Type B pancreatic cell (in vitro differentiated cells): ENCODE results near the gene MEGF11. TPM values are rescaled to one million over a fixed set of nuclear protein-coding genes. Genes with fewer than 3 reads are reported as not detected.

Experiments used
- DNase-seq: peaks from one replicate; pipeline ENCODE4 v3.0.0; 2021; ENCODE audit warnings: mixed read lengths; ENCODE audit not compliant: unreplicated experiment; ENCODE audit errors: extremely low spot score
- H3K27ac Mint-ChIP-seq: 2 replicates; pipeline ENCODE4 v1.8.0; 2021; ENCODE audit warnings: mild to moderate bottlenecking, mixed read lengths
- H3K27me3 Mint-ChIP-seq: 2 replicates; pipeline ENCODE4 v1.8.0; 2021; ENCODE audit warnings: mixed read lengths
- H3K36me3 Mint-ChIP-seq: 2 replicates; pipeline ENCODE4 v1.8.0; 2021; ENCODE audit warnings: mixed read lengths
- H3K4me1 Mint-ChIP-seq: one replicate; pipeline ENCODE4 v1.8.0; 2021; ENCODE audit warnings: mixed read lengths; ENCODE audit not compliant: unreplicated experiment
- H3K4me3 Mint-ChIP-seq: 2 replicates; pipeline ENCODE4 v1.8.0; 2021; ENCODE audit warnings: mild to moderate bottlenecking, mixed read lengths
- H3K9me3 Mint-ChIP-seq: 2 replicates; pipeline ENCODE4 v1.8.0; 2021; ENCODE audit warnings: mixed read lengths
- total RNA-seq: library from RNA; stranded (reverse); gene quantifications from 2 replicates; pipeline ENCODE4 v1.2.1, GENCODE V29; 2021; ENCODE audit warnings: low replicate concordance
- TF ChIP-seq, protein P1 (sequence below): fragments of 200-600 bp; sonication (generic); conservative IDR thresholded peaks from 2 replicates; pipeline ENCODE4 v1.5.0; 2021; ENCODE audit warnings: antibody characterized with exemption, mild to moderate bottlenecking

Gene MEGF11
- total RNA-seq, 1 donor from 2014 or later: 3.3 TPM

DNA sequence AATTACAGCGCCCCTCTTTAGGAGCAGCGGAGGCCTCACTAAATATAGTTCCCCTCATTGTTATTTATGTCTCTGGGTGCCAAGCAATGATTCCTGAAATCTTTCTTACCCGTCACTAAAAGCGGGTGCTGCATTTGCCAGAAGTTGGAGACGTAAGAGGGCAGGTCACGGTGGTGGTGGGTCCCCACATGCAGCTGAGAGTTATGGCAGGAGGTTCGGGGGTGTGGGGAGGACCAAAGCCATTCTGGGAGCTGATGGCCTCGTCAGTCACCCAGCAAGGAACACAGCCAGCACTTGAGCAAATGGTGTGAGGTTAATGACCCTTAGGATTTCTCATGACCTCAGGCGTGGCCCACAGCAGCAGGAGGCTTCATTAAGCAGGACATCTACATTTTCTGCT lies 255.1 kb downstream of the MEGF11 start:
- Mint-ChIP-seq H3K36me3 (no peaks in the 10 kb centered on the region), H3K9me3 (no peaks in the 10 kb centered on the region), H3K27ac (no peak overlapping the region), H3K4me1 (peaks cover 3% of the 10 kb centered on the region), H3K27me3 (peaks cover 51% of the 10 kb centered on the region), H3K4me3 (no peak overlapping the region)
- TF ChIP-seq, protein P1, sequence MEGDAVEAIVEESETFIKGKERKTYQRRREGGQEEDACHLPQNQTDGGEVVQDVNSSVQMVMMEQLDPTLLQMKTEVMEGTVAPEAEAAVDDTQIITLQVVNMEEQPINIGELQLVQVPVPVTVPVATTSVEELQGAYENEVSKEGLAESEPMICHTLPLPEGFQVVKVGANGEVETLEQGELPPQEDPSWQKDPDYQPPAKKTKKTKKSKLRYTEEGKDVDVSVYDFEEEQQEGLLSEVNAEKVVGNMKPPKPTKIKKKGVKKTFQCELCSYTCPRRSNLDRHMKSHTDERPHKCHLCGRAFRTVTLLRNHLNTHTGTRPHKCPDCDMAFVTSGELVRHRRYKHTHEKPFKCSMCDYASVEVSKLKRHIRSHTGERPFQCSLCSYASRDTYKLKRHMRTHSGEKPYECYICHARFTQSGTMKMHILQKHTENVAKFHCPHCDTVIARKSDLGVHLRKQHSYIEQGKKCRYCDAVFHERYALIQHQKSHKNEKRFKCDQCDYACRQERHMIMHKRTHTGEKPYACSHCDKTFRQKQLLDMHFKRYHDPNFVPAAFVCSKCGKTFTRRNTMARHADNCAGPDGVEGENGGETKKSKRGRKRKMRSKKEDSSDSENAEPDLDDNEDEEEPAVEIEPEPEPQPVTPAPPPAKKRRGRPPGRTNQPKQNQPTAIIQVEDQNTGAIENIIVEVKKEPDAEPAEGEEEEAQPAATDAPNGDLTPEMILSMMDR: no peak
- no peak for DNase-seq

DNA sequence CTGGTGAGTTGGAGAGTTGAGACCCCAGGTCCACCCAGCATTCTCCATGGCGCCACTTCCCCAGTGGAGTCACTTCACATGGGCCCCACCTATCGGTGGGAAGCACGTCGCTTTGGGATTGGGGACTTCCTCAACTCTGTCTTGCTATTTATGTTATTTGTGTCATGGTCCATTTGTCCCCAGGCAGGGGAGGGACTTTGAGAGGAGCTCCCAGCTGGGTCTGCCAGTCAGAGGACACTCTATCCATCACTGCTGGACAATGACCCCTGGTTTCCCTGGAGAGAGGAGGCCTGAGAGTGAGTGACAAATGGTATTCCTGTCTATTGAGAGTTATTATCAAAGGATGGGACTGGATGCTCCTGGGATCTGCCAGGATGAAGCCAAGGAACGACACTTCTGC lies 256.6 kb downstream of the MEGF11 start:
- no peak overlapping the region for H3K4me3 Mint-ChIP-seq
- TF ChIP-seq, protein P1: no peak
- no peak for DNase-seq
- H3K27me3 Mint-ChIP-seq: peaks cover 59% of the 10 kb centered on the region
- no peaks in the 10 kb centered on the region for H3K36me3 Mint-ChIP-seq
- no peak overlapping the region for H3K27ac Mint-ChIP-seq
- peaks cover 3% of the 10 kb centered on the region for H3K4me1 Mint-ChIP-seq
- H3K9me3 Mint-ChIP-seq: no peaks in the 10 kb centered on the region

DNA sequence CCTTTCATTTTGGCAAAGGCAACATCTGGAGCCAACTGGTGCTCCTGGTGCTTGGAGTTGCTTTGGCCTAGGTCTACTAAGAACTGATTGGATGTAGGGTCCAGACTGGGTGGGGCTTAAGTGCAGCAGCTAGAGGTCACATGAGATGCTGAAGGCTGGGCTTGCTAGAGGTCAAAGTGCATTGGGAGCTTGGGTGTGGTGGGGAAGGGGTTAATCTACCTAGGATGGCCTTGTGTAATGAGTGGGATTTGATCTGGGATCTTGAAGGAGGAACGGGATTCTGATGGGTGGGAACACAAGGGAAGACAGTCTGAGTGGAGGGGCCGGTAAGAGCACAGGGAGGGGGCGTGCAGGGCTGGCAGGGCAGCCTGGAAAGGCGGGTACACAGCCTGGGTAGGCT lies 258.7 kb downstream of the MEGF11 start:
- no peak overlapping the region for H3K4me3 Mint-ChIP-seq
- DNase-seq: no peak
- H3K4me1 Mint-ChIP-seq: peaks cover 3% of the 10 kb centered on the region
- TF ChIP-seq, protein P1: no peak
- H3K36me3 Mint-ChIP-seq: no peaks in the 10 kb centered on the region
- peaks cover 56% of the 10 kb centered on the region for H3K27me3 Mint-ChIP-seq
- H3K9me3 Mint-ChIP-seq: no peaks in the 10 kb centered on the region
- H3K27ac Mint-ChIP-seq: no peak overlapping the region

DNA sequence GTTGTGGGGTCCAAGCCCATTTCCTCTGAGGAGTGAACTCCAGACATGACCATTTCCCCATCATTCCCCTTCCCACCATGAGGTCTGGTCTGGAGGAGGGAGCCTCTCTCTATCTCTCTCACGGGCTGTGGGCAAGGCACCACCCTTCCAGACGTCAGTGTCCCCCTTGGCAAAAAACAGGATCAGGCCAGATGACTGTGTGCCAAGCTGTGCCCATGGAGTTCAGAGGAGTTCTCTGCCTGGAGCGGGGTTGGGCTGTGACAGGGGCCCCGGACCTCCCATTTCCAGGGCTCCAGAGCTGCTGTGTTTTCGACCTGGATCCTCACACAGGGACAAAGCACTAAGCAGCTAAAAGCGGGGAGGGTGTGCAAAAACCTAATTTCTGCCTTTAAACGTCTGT lies 259.8 kb downstream of the MEGF11 start:
- TF ChIP-seq, protein P1: no peak
- Mint-ChIP-seq H3K4me1 (peaks cover 3% of the 10 kb centered on the region), H3K27ac (no peak overlapping the region), H3K4me3 (no peak overlapping the region), H3K27me3 (peaks cover 51% of the 10 kb centered on the region), H3K36me3 (no peaks in the 10 kb centered on the region), H3K9me3 (no peaks in the 10 kb centered on the region)
- DNase-seq: no peak

DNA sequence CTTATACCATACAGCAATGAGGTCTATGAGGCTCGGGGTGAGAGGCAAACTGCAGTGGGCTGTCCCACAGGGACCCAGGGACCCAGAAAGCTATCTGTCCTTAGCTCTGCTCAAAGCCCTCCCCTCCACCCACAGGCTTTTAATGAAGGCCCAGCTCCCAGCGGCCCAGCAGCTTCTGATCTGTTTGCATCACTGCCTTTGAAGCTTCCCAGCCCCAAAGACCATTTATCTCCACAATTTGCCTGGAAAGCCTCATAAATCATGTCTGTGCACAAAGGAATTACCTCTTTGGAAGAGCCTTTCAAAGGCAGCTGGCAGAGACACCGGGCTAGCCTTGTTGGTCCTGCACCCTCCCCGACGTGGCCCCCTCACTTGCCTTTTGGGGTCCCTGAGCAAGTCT lies 260.3 kb downstream of the MEGF11 start:
- H3K4me1 Mint-ChIP-seq: peaks cover 3% of the 10 kb centered on the region
- H3K27me3 Mint-ChIP-seq: peaks cover 53% of the 10 kb centered on the region
- no peaks in the 10 kb centered on the region for H3K36me3 Mint-ChIP-seq
- no peak for DNase-seq
- no peak overlapping the region for H3K4me3 Mint-ChIP-seq
- TF ChIP-seq, protein P1: no peak
- no peaks in the 10 kb centered on the region for H3K9me3 Mint-ChIP-seq
- no peak overlapping the region for H3K27ac Mint-ChIP-seq
